RWPE1 (cell line): ENCODE results near the gene SPDYC.

Experiments
- CTCF ChIA-PET: fragments of 350-600 bp; sonication (Branson Sonifier 250); formaldehyde crosslinking; extraction: SDS; loops from one replicate; lab custom pipeline; 2021; lab: Yijun Ruan, JAX
- POLR2A ChIA-PET: fragments of 400-600 bp; formaldehyde crosslinking; extraction: SDS; loops from one replicate; lab custom pipeline; 2020; ENCODE audit warnings: antibody characterized with exemption; ENCODE audit not compliant: low non-redundant PET; lab: Yijun Ruan, JAX
- DNase-seq: peaks from one replicate; pipeline ENCODE4 v3.0.0; 2012; ENCODE audit warnings: low spot score
- H3K27ac ChIP-seq: fragments of 450-650 bp; 2 replicates; pipeline ENCODE4 v1.5.1; 2017
- CTCF ChIP-seq: fragments of 450-650 bp; conservative IDR thresholded peaks from 2 replicates; pipeline ENCODE4 v1.5.1; 2017; ENCODE audit warnings: low read depth, mild to moderate bottlenecking

The SPDYC gene

GRCh38 chr11:65133724-65134123 is 36.3 kb upstream of the SPDYC start:
- H3K27ac ChIP-seq: peak overlapping the region; percentile 96
- POLR2A ChIA-PET: interaction anchor here (0.5 to 0.6 kb wide), 3 partner anchors 11 to 214 kb away, joined by 3 to 8 read pairs (median 3); no protein-coding TSS in a partner anchor
- no peak for TF ChIP-seq CTCF
- CTCF ChIA-PET: interaction anchor here (0.7 to 1.7 kb wide), 3 partner anchors 10 to 112 kb away, joined by 3 to 5 read pairs (median 3); no protein-coding TSS in a partner anchor
- no peak for DNase-seq

GRCh38 chr11:65134240-65134951 is 35.6 kb upstream of the SPDYC start, which contains the start of gene SYVN1:
Gene SYVN1, minus strand, starts transcription at chr11:65134519. Its CDS starts 918 bp downstream, at chr11:65133601.
- TF ChIP-seq CTCF: no peak
- ChIA-PET POLR2A (interaction anchor here (0.6 to 2.2 kb wide), 7 partner anchors 12 to 216 kb away, joined by 3 to 9 read pairs (median 3); partner anchors contain the start of genes FAU and MRPL49), CTCF (interaction anchor here (0.7 to 1.7 kb wide), 3 partner anchors 10 to 46 kb away, joined by 3 to 5 read pairs (median 3); no protein-coding TSS in a partner anchor)
- peak within 1 kb of the TSS; percentile 96 for H3K27ac ChIP-seq
- DNase-seq: peak; percentile 93

- no peak for TF ChIP-seq CTCF
- CTCF ChIA-PET: interaction anchor here (0.7 to 1.7 kb wide), 2 partner anchors 15 to 45 kb away, joined by 3 to 5 read pairs; no protein-coding TSS in a partner anchor
- peak; percentile 99 for DNase-seq
- peak overlapping the region; percentile 96 for H3K27ac ChIP-seq
- POLR2A ChIA-PET: interaction anchor here (0.7 to 2.2 kb wide), 7 partner anchors 13 to 216 kb away, joined by 3 to 11 read pairs (median 5); partner anchors contain the start of genes CAPN1, FAU and MRPL49
Observed at GRCh38 chr11:65134952-65135632, 34.9 kb upstream of the SPDYC start.

- peak overlapping the region; percentile 96 for H3K27ac ChIP-seq
- DNase-seq: no peak
- ChIA-PET CTCF (interaction anchor here (0.7 to 0.9 kb wide), 2 partner anchors 45 to 97 kb away, joined by 3 read pairs; no protein-coding TSS in a partner anchor), POLR2A (interaction anchor here (0.9 to 2.2 kb wide), 4 partner anchors 14 to 47 kb away, joined by 5 to 11 read pairs (median 8); partner anchors contain the start of genes CAPN1, FAU and MRPL49)
- TF ChIP-seq CTCF: no peak
Observed at GRCh38 chr11:65135633-65136145, 34.3 kb upstream of the SPDYC start.

- POLR2A ChIA-PET: interaction anchor here (2.2 kb wide), 1 partner anchor 14 kb away, joined by 9 read pairs; the partner anchor contains the start of genes FAU and MRPL49
- TF ChIP-seq CTCF: no peak
- H3K27ac ChIP-seq: no peak overlapping the region
- DNase-seq: no peak
- CTCF ChIA-PET: interaction anchor here (0.6 to 0.9 kb wide), 2 partner anchors 14 to 44 kb away, joined by 3 read pairs; no protein-coding TSS in a partner anchor
Observed at GRCh38 chr11:65136515-65137096, 33.4 kb upstream of the SPDYC start.
